Panc1 (cell line): ENCODE results near the gene DLG5. TPM values are rescaled to one million over a fixed set of nuclear protein-coding genes. Genes with fewer than 3 reads are reported as not detected.

Experiments
- ATAC-seq: fragments of 200-7000 bp; cut with Tn5 transposase; 2 replicates; pipeline ENCODE4 v1.9.1; 2020; ENCODE audit warnings: mild to moderate bottlenecking, moderate library complexity
- BruUV-seq: library from RNA; stranded (reverse); fragments of 400-500 nt; replicated peaks from 2 replicates; lab custom pipeline; 2021; lab: Mats Ljungman, UMichigan
- CTCF ChIA-PET: fragments of 300-600 bp; sonication (Branson Sonifier 250); formaldehyde crosslinking; loops from one replicate; lab custom pipeline; 2022; ENCODE audit warnings: antibody characterized with exemption; lab: Charles Lee
- POLR2A ChIA-PET: fragments of 300-600 bp; sonication (Branson Sonifier 250); formaldehyde crosslinking; loops from one replicate; lab custom pipeline; 2022; ENCODE audit warnings: antibody characterized with exemption; lab: Charles Lee
- DNase-seq: peaks from one replicate; pipeline ENCODE4 v3.0.0-alpha.2; 2010; ENCODE audit warnings: low read depth, low spot score
- H3K27ac ChIP-seq: 2 replicates; pipeline ENCODE4 v1.5.1; 2011; ENCODE audit warnings: mild to moderate bottlenecking, low read length, inconsistent platforms
- H3K27me3 ChIP-seq: fragments of 200-500 bp; sonication (Bioruptor generic); 2 replicates; pipeline ENCODE4 v1.6.0; 2014; ENCODE audit warnings: low read length, inconsistent platforms; ENCODE audit not compliant: control insufficient read depth, insufficient read depth
- H3K36me3 ChIP-seq: fragments of 200-500 bp; sonication (Bioruptor generic); 2 replicates; pipeline ENCODE4 v1.5.1; 2014; ENCODE audit warnings: inconsistent platforms, mild to moderate bottlenecking, low read length, moderate library complexity; ENCODE audit not compliant: control insufficient read depth, insufficient read depth
- H3K4me1 ChIP-seq: 2 replicates; pipeline ENCODE4 v1.5.1; 2011; ENCODE audit warnings: inconsistent platforms, mild to moderate bottlenecking, low read length, moderate library complexity; ENCODE audit not compliant: control insufficient read depth, insufficient read depth
- H3K4me3 ChIP-seq, 2 experiments: 2 replicates each; pipeline ENCODE4 v1.5.1; 2011 to 2012; ENCODE audit warnings: low read depth in 2 of 2, low read length in 2 of 2, mild to moderate bottlenecking in 2 of 2, inconsistent platforms in 1 of 2, moderate library complexity in 1 of 2
- H3K9me3 ChIP-seq: fragments of 200-500 bp; sonication (Bioruptor generic); 2 replicates; pipeline ENCODE4 v1.5.1; 2014; ENCODE audit warnings: low read depth, mild to moderate bottlenecking, inconsistent platforms, low read length, moderate library complexity; ENCODE audit not compliant: control insufficient read depth, insufficient read depth
- CTCF ChIP-seq: fragments of 450-650 bp; IDR thresholded peaks from 2 replicates; pipeline ENCODE4 v1.5.1; 2017; ENCODE audit warnings: mild to moderate bottlenecking
- POLR2AphosphoS5 ChIP-seq: IDR thresholded peaks from 2 replicates; pipeline ENCODE4 v1.6.1; 2012; ENCODE audit warnings: mild to moderate bottlenecking, low read depth, low read length, moderate library complexity
- REST ChIP-seq, 2 experiments: IDR thresholded peaks; 2 replicates each; pipeline ENCODE4 v1.6.1; 2011 to 2012; ENCODE audit warnings: low read depth in 2 of 2, control low read depth in 1 of 2, low read length in 1 of 2, mild to moderate bottlenecking in 1 of 2, moderate library complexity in 1 of 2; ENCODE audit not compliant: insufficient read depth in 1 of 2
- SIN3A ChIP-seq: IDR thresholded peaks from 2 replicates; pipeline ENCODE4 v1.6.1; 2012; ENCODE audit warnings: low read depth, mild to moderate bottlenecking, low read length, moderate library complexity, borderline replicate concordance; ENCODE audit not compliant: insufficient read depth
- TCF7L2 ChIP-seq: IDR thresholded peaks from 2 replicates; pipeline ENCODE4 v1.6.1; 2011; ENCODE audit warnings: mild to moderate bottlenecking, low read depth, low read length, inconsistent platforms
- in situ Hi-C: cut with HindIII; loops from 2 replicates; pipeline ENCODE4 v1.10.0; 2016; ENCODE audit warnings: low sequenced_read_pairs, low pct_unique_long_range_greater_than_20kb
- intact Hi-C: fragments of 100-400 bp; cut with micrococcal nuclease; formaldehyde crosslinking; loops from one replicate; pipeline ENCODE4 v1.10.0; 2022; ENCODE audit not compliant: unreplicated experiment
- total RNA-seq: library from RNA; stranded (reverse); gene quantifications from one replicate; pipeline ENCODE4 v1.2.1, GENCODE V29; 2021; ENCODE audit not compliant: unreplicated experiment

The DLG5 gene
- total RNA-seq, 1 experiment from 2014 or later, result 85.6 TPM

DNA sequence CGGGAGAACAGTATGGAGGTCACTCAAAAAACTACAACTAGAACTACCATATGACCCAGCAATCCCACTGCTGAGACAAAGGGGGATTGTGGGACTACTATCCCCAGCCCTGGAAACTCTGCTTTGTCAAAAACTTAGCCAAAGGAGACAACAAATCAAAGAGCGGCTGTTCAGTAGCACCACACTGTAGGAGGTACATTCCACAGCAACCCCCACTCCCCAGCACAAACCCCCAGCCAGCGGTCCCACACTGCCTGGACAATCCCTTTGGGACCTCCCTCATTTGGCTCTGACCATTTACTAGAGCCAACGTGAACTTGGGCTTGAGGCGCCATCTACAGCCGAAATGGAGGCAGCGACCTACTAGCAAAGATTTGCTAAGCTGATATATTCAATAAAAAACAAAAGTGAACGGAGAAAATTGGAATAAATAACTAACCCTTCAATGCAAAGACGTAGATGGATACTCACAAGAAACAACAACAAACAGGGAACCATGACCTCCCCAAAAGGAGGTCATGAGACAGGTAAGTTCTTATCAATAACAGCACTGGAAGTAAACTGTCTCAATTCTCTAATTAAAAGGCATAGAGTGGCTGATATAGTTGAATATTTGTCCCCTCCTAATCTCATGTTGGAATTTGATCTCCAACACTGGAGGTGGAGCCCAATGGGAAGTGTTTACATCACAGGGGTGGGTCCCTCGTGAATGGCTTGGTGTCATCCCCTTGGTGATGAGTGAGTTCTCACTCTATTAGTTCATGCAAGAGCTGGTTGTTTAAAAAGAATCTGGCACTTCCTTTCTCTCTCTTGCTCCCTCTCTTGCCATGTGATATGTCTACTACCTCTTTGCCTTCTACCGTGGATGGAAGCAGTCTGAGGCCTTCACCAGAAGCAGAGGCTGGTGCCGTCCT, 170.0 kb downstream of the DLG5 start:
- Histone ChIP-seq H3K27ac (no peak overlapping the region), H3K4me1 (no peaks in the 10 kb centered on the region), H3K4me3 (no peak overlapping the region), H3K27me3 (no peaks in the 10 kb centered on the region), H3K9me3 (no peaks in the 10 kb centered on the region), H3K36me3 (no peaks in the 10 kb centered on the region)
- ATAC-seq (peak; percentile 96), DNase-seq (peak; percentile 18)
- in situ Hi-C loops (no loop called here), intact Hi-C loops (loop anchor here (1.0 to 2.0 kb wide), 2 partner anchors 37 to 112 kb away; no protein-coding TSS in a partner anchor)
- BruUV-seq, result no TSS peak
- CTCF ChIA-PET, result interaction anchor here (0.6 to 1.4 kb wide), 7 partner anchors 11 to 147 kb away, joined by 3 to 9 read pairs (median 4); no protein-coding TSS in a partner anchor
- TF ChIP-seq SIN3A (no peak), CTCF (peak; percentile 93), REST (IDR thresholded peaks at IDR 0.05; ENCODE audit: insufficient read depth in 1 of 2, low read depth in 2 of 2, low read length in 1 of 2) (no peak)
- POLR2A ChIA-PET, result no interaction called here

- H3K36me3 ChIP-seq, result no peaks in the 10 kb centered on the region
- no peak overlapping the region for H3K4me3 ChIP-seq
- ATAC-seq (no peak), DNase-seq (no peak)
- CTCF ChIA-PET, result interaction anchor here (0.8 kb wide), 1 partner anchor 11 kb away, joined by 4 read pairs; no protein-coding TSS in a partner anchor
- no peaks in the 10 kb centered on the region for H3K4me1 ChIP-seq
- BruUV-seq, result no TSS peak
- TF ChIP-seq TCF7L2 (no peak), CTCF (no peak), SIN3A (no peak), POLR2AphosphoS5 (no peak), REST (IDR thresholded peaks at IDR 0.05; ENCODE audit: insufficient read depth in 1 of 2, low read depth in 2 of 2, low read length in 1 of 2) (no peak)
- intact Hi-C loops, result no loop called here
- POLR2A ChIA-PET, result no interaction called here
- H3K9me3 ChIP-seq, result no peaks in the 10 kb centered on the region
- no peak overlapping the region for H3K27ac ChIP-seq
- no peaks in the 10 kb centered on the region for H3K27me3 ChIP-seq
- in situ Hi-C loops, result no loop called here
These were observed 180.4 kb downstream of the DLG5 start for GRCh38 chr10:77746047-77746707.
